ACC112 (cell line): ENCODE results near the gene SPACA6.

Experiments used
- H2AFZ ChIP-seq: fragments of 200-600 bp; sonication (generic); one replicate; pipeline ENCODE4 v1.6.0; 2017; ENCODE audit warnings: antibody characterized with exemption, low read length; ENCODE audit not compliant: unreplicated experiment
- H3K27ac ChIP-seq: fragments of 200-600 bp; sonication (generic); 2 replicates; pipeline ENCODE4 v1.5.1; 2014; ENCODE audit warnings: low read depth, mild to moderate bottlenecking, antibody characterized with exemption, low read length, moderate library complexity
- H3K27me3 ChIP-seq: fragments of 200-600 bp; sonication (generic); 2 replicates; pipeline ENCODE4 v1.6.1; 2014; ENCODE audit warnings: mild to moderate bottlenecking, antibody characterized with exemption, low read length, moderate library complexity, mixed read lengths; ENCODE audit not compliant: insufficient read depth
- H3K36me3 ChIP-seq: fragments of 200-600 bp; sonication (generic); 2 replicates; pipeline ENCODE4 v1.6.1; 2016; ENCODE audit warnings: mild to moderate bottlenecking, antibody characterized with exemption, low read length, moderate library complexity, mixed read lengths; ENCODE audit not compliant: insufficient read depth
- H3K4me1 ChIP-seq: fragments of 200-600 bp; sonication (generic); one replicate; pipeline ENCODE4 v1.6.1; 2016; ENCODE audit warnings: low read length, mixed read lengths; ENCODE audit not compliant: insufficient read depth, unreplicated experiment, control insufficient read depth
- H3K4me3 ChIP-seq: fragments of 200-600 bp; sonication (generic); 2 replicates; pipeline ENCODE4 v1.5.1; 2014; ENCODE audit warnings: mild to moderate bottlenecking, low read depth, low read length
- H3K79me2 ChIP-seq: fragments of 200-600 bp; sonication (generic); one replicate; pipeline ENCODE4 v1.6.0; 2016; ENCODE audit warnings: low read length; ENCODE audit not compliant: control insufficient read depth, unreplicated experiment, insufficient read depth

SPACA6 gene

GRCh38 chr19:51704626-51705025 is 11.5 kb downstream of the SPACA6 start:
- peaks cover 2% of the 10 kb centered on the region for H3K79me2 ChIP-seq
- peaks cover 21% of the 10 kb centered on the region for H3K36me3 ChIP-seq
- H3K27me3 ChIP-seq: no peaks in the 10 kb centered on the region
- H2AFZ ChIP-seq: no peak overlapping the region
- peak overlapping the region; percentile 73 for H3K27ac ChIP-seq
- H3K4me1 ChIP-seq: no peaks in the 10 kb centered on the region
- H3K4me3 ChIP-seq: peak overlapping the region; percentile 87

- Histone ChIP-seq H3K27ac (no peak overlapping the region), H3K4me1 (no peaks in the 10 kb centered on the region), H3K36me3 (peaks cover 21% of the 10 kb centered on the region)
Observed at GRCh38 chr19:51706296-51706695, 13.2 kb downstream of the SPACA6 start.

GRCh38 chr19:51706885-51707284 is 13.8 kb downstream of the SPACA6 start:
- peaks cover 15% of the 10 kb centered on the region for H3K36me3 ChIP-seq
- no peaks in the 10 kb centered on the region for H3K27me3 ChIP-seq
- H3K27ac ChIP-seq: no peak overlapping the region
- H3K4me3 ChIP-seq: no peak overlapping the region
- H3K79me2 ChIP-seq: peaks cover 2% of the 10 kb centered on the region
- H3K4me1 ChIP-seq: no peaks in the 10 kb centered on the region
- H2AFZ ChIP-seq: no peak overlapping the region

More at GRCh38 chr19:51706296-51706695, 13.2 kb downstream of the SPACA6 start:
- no peak overlapping the region for H2AFZ ChIP-seq
- no peak overlapping the region for H3K4me3 ChIP-seq
- H3K27me3 ChIP-seq: no peaks in the 10 kb centered on the region
- peaks cover 2% of the 10 kb centered on the region for H3K79me2 ChIP-seq

- Histone ChIP-seq H3K36me3 (peaks cover 10% of the 10 kb centered on the region; the same call in 1 of the 2 replicates), H3K27ac (no peak overlapping the region), H3K79me2 (peaks cover 2% of the 10 kb centered on the region), H2AFZ (no peak overlapping the region), H3K4me3 (no peak overlapping the region), H3K27me3 (no peaks in the 10 kb centered on the region), H3K4me1 (no peaks in the 10 kb centered on the region)
Observed at GRCh38 chr19:51708811-51709210, 15.7 kb downstream of the SPACA6 start.

- H2AFZ ChIP-seq: no peak overlapping the region
- peaks cover 10% of the 10 kb centered on the region; the same call in 1 of the 2 replicates for H3K36me3 ChIP-seq
- no peak overlapping the region for H3K27ac ChIP-seq
- H3K27me3 ChIP-seq: no peaks in the 10 kb centered on the region
- no peaks in the 10 kb centered on the region for H3K4me1 ChIP-seq
- H3K4me3 ChIP-seq: no peak overlapping the region
- peaks cover 2% of the 10 kb centered on the region for H3K79me2 ChIP-seq
Observed at GRCh38 chr19:51709575-51709974, 16.4 kb downstream of the SPACA6 start.

GRCh38 chr19:51710163-51710562 is 17.0 kb downstream of the SPACA6 start:
- H2AFZ ChIP-seq: no peak overlapping the region
- H3K4me1 ChIP-seq: no peaks in the 10 kb centered on the region
- no peaks in the 10 kb centered on the region for H3K27me3 ChIP-seq
- no peaks in the 10 kb centered on the region for H3K79me2 ChIP-seq
- H3K27ac ChIP-seq: no peak overlapping the region
- no peak overlapping the region for H3K4me3 ChIP-seq
- H3K36me3 ChIP-seq: peaks cover 7% of the 10 kb centered on the region; the same call in 1 of the 2 replicates

- H3K79me2 ChIP-seq: no peaks in the 10 kb centered on the region
- H2AFZ ChIP-seq: no peak overlapping the region
- H3K4me1 ChIP-seq: no peaks in the 10 kb centered on the region
- H3K36me3 ChIP-seq: peaks cover 3% of the 10 kb centered on the region; the same call in 1 of the 2 replicates
- no peak overlapping the region for H3K27ac ChIP-seq
- no peak overlapping the region for H3K4me3 ChIP-seq
- H3K27me3 ChIP-seq: no peaks in the 10 kb centered on the region
Observed at GRCh38 chr19:51711702-51712101, 18.6 kb downstream of the SPACA6 start.

GRCh38 chr19:51712461-51713081 is 19.4 kb downstream of the SPACA6 start:
- Histone ChIP-seq H3K27me3 (no peaks in the 10 kb centered on the region), H2AFZ (no peak overlapping the region), H3K4me3 (no peak overlapping the region), H3K27ac (no peak overlapping the region; the same call in 1 of the 2 replicates), H3K4me1 (no peaks in the 10 kb centered on the region), H3K36me3 (no peaks in the 10 kb centered on the region), H3K79me2 (no peaks in the 10 kb centered on the region)

GRCh38 chr19:51713319-51714285 is 20.5 kb downstream of the SPACA6 start:
- peaks cover 2% of the 10 kb centered on the region; the same call in 1 of the 2 replicates for H3K27me3 ChIP-seq
- H3K4me3 ChIP-seq: no peak overlapping the region
- no peaks in the 10 kb centered on the region for H3K79me2 ChIP-seq
- no peak overlapping the region for H3K27ac ChIP-seq
- H3K4me1 ChIP-seq: no peaks in the 10 kb centered on the region
- H3K36me3 ChIP-seq: no peaks in the 10 kb centered on the region
- no peak overlapping the region for H2AFZ ChIP-seq

GRCh38 chr19:51714848-51715247 is 21.7 kb downstream of the SPACA6 start:
- Histone ChIP-seq H3K27ac (no peak overlapping the region), H3K27me3 (peaks cover 12% of the 10 kb centered on the region; the same call in 1 of the 2 replicates), H3K79me2 (no peaks in the 10 kb centered on the region), H3K4me3 (no peak overlapping the region), H2AFZ (no peak overlapping the region), H3K4me1 (no peaks in the 10 kb centered on the region), H3K36me3 (no peaks in the 10 kb centered on the region)
